Measurements from ENCODE around the gene GRIP1.

GRIP1 gene

DNA sequence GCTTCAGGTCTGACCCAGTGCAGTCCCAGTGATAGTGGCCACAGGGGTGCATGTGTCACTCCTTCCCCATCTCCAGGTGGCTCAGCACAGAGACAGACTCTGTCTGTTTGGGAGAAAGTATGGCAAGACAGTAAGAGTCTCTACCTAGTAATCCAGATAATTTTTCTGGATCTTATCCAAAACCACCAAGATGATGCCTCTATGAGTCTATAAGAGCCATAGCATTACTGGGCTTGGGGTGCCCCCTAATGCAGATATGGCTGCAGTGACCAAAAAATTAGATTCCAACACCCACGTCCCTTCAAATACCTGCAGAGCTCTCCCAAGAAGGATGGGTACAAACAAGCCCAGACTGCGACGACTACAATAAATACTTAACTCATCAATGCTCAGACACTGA, 123.8 kb downstream of the GRIP1 start:
- H3K79me2 ChIP-seq (ENCODE audit: control insufficient read depth, low read length) = no peaks in the 10 kb centered on the region
- H3K9me2 ChIP-seq (replicated peaks; ENCODE audit: control insufficient read depth, low read length) = no peaks in the 10 kb centered on the region
- no peak for TF ChIP-seq EZH2phosphoT487 (IDR thresholded peaks at IDR 0.05; ENCODE audit: borderline replicate concordance, low read length)
- TF ChIP-seq, protein P1, sequence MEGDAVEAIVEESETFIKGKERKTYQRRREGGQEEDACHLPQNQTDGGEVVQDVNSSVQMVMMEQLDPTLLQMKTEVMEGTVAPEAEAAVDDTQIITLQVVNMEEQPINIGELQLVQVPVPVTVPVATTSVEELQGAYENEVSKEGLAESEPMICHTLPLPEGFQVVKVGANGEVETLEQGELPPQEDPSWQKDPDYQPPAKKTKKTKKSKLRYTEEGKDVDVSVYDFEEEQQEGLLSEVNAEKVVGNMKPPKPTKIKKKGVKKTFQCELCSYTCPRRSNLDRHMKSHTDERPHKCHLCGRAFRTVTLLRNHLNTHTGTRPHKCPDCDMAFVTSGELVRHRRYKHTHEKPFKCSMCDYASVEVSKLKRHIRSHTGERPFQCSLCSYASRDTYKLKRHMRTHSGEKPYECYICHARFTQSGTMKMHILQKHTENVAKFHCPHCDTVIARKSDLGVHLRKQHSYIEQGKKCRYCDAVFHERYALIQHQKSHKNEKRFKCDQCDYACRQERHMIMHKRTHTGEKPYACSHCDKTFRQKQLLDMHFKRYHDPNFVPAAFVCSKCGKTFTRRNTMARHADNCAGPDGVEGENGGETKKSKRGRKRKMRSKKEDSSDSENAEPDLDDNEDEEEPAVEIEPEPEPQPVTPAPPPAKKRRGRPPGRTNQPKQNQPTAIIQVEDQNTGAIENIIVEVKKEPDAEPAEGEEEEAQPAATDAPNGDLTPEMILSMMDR (IDR thresholded peaks at IDR 0.05; ENCODE audit: low read depth, low read length, poor library complexity, severe bottlenecking) = no peak
- peaks cover 16% of the 10 kb centered on the region for H3K9me3 ChIP-seq (ENCODE audit: control insufficient read depth, insufficient read depth, low read length)
- no peak overlapping the region for H3K4me3 ChIP-seq (ENCODE audit: low read length)
- no peaks in the 10 kb centered on the region for H4K20me1 ChIP-seq (ENCODE audit: control insufficient read depth, insufficient read depth, low read depth, low read length)
- H3K27ac ChIP-seq (ENCODE audit: low read depth, low read length) = no peak overlapping the region
- H3F3A ChIP-seq (ENCODE audit: control insufficient read depth, insufficient read depth) = peaks cover 3% of the 10 kb centered on the region; the same call in 1 of the 2 replicates
- H3K4me1 ChIP-seq (ENCODE audit: control insufficient read depth, low read length) = peaks cover 31% of the 10 kb centered on the region
- no peaks in the 10 kb centered on the region for H3K36me3 ChIP-seq (ENCODE audit: control insufficient read depth, low read length)
- no peak overlapping the region for H3K4me2 ChIP-seq (ENCODE audit: low read length)
- H3K27me3 ChIP-seq (ENCODE audit: control insufficient read depth, low read length) = no peaks in the 10 kb centered on the region

DNA sequence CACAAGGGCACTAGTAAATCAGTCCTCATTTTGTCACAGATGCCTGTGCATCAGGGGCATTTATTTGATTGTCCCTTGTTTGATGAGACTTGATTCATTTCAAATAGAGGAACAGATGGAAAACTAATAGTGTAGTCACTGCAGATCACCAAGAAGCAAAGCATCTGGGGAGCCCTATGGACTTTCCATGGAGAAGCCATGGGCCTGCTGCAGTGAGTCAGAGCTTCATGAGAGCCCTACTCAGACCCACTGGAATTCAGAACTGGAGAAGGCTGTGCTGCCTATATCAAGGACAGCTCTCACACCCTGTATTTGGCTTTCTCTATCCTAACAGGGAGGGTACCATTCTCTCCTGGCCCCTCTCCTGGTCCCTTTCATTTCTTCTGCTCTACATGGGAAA, 126.2 kb downstream of the GRIP1 start:
- Histone ChIP-seq H4K20me1 (ENCODE audit: control insufficient read depth, insufficient read depth, low read depth, low read length) (no peaks in the 10 kb centered on the region), H3K9me3 (ENCODE audit: control insufficient read depth, insufficient read depth, low read length) (peaks cover 5% of the 10 kb centered on the region; the same call in 1 of the 2 replicates), H3K27me3 (ENCODE audit: control insufficient read depth, low read length) (no peaks in the 10 kb centered on the region), H3K4me1 (ENCODE audit: control insufficient read depth, low read length) (peaks cover 55% of the 10 kb centered on the region), H3F3A (ENCODE audit: control insufficient read depth, insufficient read depth) (peaks cover 19% of the 10 kb centered on the region), H3K4me3 (ENCODE audit: low read length) (no peak overlapping the region), H3K79me2 (ENCODE audit: control insufficient read depth, low read length) (no peaks in the 10 kb centered on the region), H3K4me2 (ENCODE audit: low read length) (no peak overlapping the region), H3K27ac (ENCODE audit: low read depth, low read length) (no peak overlapping the region), H3K36me3 (ENCODE audit: control insufficient read depth, low read length) (no peaks in the 10 kb centered on the region), H3K9me2 (replicated peaks; ENCODE audit: control insufficient read depth, low read length) (no peaks in the 10 kb centered on the region)
- TF ChIP-seq, protein P1 (IDR thresholded peaks at IDR 0.05; ENCODE audit: low read depth, low read length, poor library complexity, severe bottlenecking) = no peak
- no peak for TF ChIP-seq EZH2phosphoT487 (IDR thresholded peaks at IDR 0.05; ENCODE audit: borderline replicate concordance, low read length)

DNA sequence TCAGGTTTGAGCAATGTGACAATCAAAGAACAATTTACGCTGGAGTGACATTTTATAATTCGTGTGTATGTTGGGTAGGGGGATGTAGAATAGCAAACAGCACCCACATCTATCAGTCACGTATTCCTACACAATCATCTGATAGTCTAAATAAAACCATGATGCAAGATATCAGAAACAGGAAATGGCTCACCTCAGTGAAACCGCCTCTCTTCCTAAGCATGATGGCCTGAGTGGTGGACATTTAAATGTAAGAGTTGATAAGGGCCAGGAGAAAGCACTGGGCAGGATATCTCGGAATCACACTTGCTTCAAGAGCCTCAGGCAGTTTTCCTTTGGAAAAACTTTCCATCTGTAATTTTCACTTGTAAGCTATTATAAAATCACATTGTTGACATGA, 128.2 kb downstream of the GRIP1 start:
- H3K27me3 ChIP-seq (ENCODE audit: control insufficient read depth, low read length) = no peaks in the 10 kb centered on the region
- peaks cover 74% of the 10 kb centered on the region for H3K4me1 ChIP-seq (ENCODE audit: control insufficient read depth, low read length)
- no peaks in the 10 kb centered on the region for H3K9me2 ChIP-seq (replicated peaks; ENCODE audit: control insufficient read depth, low read length)
- peak overlapping the region; percentile 81 for H3K27ac ChIP-seq (ENCODE audit: low read depth, low read length)
- no peaks in the 10 kb centered on the region for H4K20me1 ChIP-seq (ENCODE audit: control insufficient read depth, insufficient read depth, low read depth, low read length)
- no peaks in the 10 kb centered on the region for H3K79me2 ChIP-seq (ENCODE audit: control insufficient read depth, low read length)
- TF ChIP-seq, protein P1 (IDR thresholded peaks at IDR 0.05; ENCODE audit: low read depth, low read length, poor library complexity, severe bottlenecking) = no peak
- TF ChIP-seq EZH2phosphoT487 (IDR thresholded peaks at IDR 0.05; ENCODE audit: borderline replicate concordance, low read length) = no peak
- H3K4me2 ChIP-seq (ENCODE audit: low read length) = peak overlapping the region; percentile 70
- peaks cover 19% of the 10 kb centered on the region for H3F3A ChIP-seq (ENCODE audit: control insufficient read depth, insufficient read depth)
- no peaks in the 10 kb centered on the region; the same call in 1 of the 2 replicates for H3K9me3 ChIP-seq (ENCODE audit: control insufficient read depth, insufficient read depth, low read length)
- no peaks in the 10 kb centered on the region for H3K36me3 ChIP-seq (ENCODE audit: control insufficient read depth, low read length)
- peak overlapping the region; percentile 45 for H3K4me3 ChIP-seq (ENCODE audit: low read length)
